ENCODE results near the gene CHD6.

Gene CHD6

DNA sequence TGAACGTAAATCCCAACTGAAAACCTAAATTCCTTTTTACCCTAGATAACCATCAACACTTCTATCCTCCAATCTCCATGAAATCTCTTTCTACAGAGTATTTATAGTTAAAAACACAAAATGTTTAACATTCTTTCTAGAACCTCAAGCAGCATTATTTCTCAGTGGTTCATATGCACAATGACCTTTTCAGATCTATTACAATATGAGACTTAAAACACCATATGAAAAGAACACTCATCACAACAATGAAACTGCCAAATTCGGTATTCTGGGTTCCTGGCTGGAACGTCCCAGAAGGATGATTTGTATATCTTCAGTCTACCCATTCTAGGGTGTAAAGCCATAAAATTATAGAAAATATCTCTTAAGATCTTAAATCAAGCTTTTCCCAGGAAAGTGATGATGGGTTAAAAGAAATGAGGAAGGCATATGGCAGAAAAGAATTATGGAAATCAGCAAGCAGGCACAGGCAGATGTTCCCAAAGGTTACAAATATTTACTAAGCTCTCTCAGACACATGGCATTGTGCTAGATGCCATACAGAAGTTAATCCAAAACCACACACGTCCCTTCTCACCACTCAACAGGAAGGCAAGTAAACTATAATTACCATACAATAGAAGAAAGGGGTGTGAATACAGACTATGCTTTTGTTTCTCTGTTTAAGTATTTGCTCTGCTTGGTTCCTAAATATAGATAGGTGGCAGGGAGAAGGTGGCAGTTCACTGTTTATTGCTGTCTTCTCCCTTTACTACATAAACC is 118.0 kb downstream of the CHD6 start:
- DNase-seq: no peak

GRCh38 chr20:41499064-41499463 is 119.1 kb downstream of the CHD6 start:
- DNase-seq: no peak

- DNase-seq: no peak
Observed at GRCh38 chr20:41497186-41497895, 120.8 kb downstream of the CHD6 start.

DNA sequence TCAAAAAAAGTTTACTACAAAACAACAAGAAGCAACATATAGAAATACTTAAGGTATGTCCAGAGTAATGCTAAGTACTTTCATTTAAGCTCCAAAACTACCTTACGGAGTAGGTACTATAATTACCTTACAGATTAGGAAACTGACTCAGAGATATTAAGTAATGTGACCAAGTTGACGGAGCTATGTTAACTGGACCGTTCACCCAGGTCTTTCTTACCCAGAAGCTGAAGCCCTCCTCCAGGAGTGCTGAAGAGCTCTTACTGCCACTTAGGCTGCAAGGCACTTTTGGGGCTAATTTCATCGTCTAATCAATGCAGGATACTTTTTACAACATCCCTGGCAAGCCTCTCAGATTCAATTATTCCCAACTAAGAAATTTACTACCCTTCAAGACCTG is 123.7 kb downstream of the CHD6 start:
- DNase-seq: no peak

DNA sequence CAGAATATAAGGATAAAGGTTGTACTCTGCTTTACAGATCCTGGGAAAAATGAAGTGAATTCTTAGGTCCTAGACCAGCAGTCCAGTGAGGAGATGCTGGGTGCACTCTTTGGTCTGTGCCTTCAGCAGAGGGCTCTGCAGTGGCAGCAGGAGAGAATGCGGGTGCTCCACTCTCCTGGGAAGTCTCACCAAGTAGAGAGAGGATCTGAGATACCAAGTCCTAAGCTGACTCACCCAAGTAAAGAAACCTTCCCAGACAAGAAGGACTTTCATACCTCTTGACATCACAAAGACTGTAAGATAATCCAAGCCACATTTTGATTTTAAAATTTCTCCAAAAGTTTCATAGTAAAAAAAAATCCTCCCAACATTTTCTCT is 134.6 kb downstream of the CHD6 start:
- no peak for DNase-seq

DNA sequence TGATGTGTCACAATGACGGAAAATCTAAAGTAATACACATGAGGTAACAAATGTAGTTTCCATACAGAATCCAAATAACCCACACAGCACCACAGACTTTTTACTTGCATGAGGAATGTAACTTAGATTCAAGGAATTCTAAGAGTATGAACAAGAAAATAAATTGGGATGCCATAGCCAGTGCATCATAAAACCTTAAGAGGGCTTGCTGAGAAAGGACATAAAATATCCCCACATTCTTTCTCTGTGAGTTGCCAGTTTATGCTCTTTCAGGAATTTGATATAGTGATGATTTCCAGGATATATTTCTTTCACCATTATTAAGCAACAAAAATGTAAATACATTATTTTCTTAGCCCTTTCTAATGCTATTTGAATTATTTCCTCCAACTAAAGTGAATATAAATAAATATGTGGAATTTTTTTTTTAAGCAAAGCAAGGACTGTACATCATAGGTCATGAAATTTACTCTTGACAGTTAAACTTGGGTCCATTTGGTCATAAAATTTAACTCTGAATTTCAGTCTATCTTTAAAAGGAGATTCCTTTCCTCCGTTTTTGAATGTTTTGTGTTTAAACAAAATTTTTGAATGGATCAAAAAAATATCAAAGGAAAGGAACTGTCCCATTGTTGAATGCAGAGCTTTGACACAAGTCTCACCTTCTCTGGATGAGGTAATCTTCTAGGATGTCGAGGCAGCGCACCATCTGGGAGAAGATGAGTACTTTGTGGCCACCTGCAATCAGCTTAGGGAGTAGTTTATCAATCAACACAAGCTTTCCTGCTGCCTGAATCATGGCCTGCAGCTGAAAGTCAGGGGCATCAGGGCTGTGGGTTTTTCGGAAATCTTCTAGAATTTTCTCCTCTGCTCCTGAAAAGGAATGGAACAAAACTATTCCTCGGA is 135.3 kb downstream of the CHD6 start:
- no peak for DNase-seq

DNA sequence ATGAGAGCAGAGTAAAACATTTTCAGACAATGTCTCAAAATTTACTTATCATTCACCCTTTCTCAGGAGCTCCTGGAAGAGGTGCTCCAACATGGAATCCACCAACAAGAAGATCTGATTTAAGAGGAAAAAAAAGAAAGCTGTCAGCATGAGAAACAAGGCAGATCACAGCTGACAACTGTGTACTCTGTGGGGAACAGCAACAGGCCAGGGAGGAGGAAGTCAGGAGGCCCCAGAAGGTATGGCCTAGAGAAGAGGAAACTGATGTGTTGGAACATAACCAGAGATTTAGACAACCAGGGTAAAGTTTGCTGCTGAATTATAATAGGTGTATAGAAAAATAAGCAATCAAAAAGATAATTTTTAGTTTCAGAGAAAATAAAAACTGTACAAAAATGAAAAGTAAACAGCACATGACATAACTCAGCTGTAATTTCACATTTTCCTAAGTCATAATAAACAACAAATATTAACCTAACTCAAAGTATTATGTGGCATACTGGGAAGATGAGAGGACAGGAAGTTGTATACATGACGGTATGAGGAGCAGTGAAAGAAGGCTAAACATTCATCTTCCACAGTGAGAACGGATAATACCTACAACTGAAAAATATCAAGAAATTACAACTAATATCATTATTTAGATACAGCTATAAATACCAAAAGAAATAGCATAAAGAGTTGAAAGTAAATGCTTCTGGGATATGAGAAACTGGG is 138.0 kb downstream of the CHD6 start:
- DNase-seq: no peak

GRCh38 chr20:41479113-41479512 is 139.1 kb downstream of the CHD6 start:
- DNase-seq: no peak

GRCh38 chr20:41478026-41478425 is 140.2 kb downstream of the CHD6 start:
- no peak for DNase-seq

GRCh38 chr20:41476446-41476845 is 141.7 kb downstream of the CHD6 start:
- DNase-seq: no peak

GRCh38 chr20:41476013-41476441 is 142.2 kb downstream of the CHD6 start:
- DNase-seq: no peak

- DNase-seq: no peak
Observed at GRCh38 chr20:41475503-41475902, 142.7 kb downstream of the CHD6 start.

GRCh38 chr20:41470362-41471095 is 147.6 kb downstream of the CHD6 start:
- DNase-seq: no peak

DNA sequence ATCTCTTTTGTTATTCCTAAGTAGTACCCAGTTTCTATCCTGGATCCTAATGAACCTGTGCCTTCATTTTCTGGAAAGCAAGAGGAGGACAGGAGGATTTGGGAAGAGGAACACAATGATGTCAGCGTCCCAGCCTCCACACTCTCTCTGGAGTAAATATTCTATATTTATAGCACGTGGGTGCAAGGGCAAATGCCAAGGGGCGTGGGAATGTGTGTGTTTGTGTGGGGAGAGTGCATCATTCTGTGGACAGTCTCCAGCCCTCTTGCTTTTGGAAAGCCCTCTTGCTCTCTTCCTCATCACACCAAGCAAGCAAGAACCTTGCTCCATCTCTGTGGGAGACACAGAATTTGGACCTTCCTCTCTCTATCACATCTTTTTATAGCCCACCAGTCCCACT is 148.3 kb downstream of the CHD6 start:
- DNase-seq: no peak

DNA sequence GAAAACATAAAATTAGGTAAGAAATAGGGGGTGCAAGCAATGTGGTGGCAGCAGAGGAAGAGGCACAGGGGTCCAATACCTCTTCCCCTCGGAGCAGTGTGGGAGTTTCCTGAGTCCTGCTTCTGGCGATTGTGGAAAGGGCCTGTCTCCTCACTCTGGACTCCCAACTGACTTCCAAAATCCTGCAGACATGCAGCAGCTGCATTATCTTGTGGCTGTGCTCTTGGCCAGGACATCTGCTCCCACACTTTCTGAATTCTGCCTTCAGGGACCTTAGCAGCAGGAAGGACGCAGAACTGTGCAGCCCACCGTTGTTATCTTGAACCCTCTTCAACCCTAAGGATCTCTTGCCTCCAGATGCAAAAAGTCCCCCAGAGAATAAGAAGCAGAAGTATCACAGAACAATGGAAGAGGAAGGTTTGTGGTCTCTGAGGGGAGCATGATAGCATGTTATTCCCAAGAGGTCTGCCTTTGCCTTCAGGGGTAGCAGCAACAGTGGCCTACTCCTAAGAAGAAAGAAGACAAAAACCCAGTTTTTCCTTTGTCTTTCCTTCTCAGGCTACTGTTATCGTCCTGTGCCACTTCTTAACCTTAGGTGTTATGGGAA is 149.1 kb downstream of the CHD6 start:
- DNase-seq: no peak

- no peak for DNase-seq
Observed at GRCh38 chr20:41467690-41468089, 150.5 kb downstream of the CHD6 start.

GRCh38 chr20:41467220-41467619 is 151.0 kb downstream of the CHD6 start:
- DNase-seq: no peak

GRCh38 chr20:41463567-41463966 is 154.6 kb downstream of the CHD6 start:
- DNase-seq: no peak

- no peak for DNase-seq
Observed at GRCh38 chr20:41462372-41463161, 155.6 kb downstream of the CHD6 start.

GRCh38 chr20:41458761-41459160 is 159.4 kb downstream of the CHD6 start:
- DNase-seq: no peak

Data from activated CD4-positive, CD25-positive, alpha-beta regulatory T cell treated with anti-CD3 and anti-CD28 coated beads, Interleukin-2, amount 50 U/mL, for 72 hours (primary cell).